CD14-positive monocyte (primary cell): ENCODE data around the gene CCNI2. TPM values are rescaled to one million over a fixed set of nuclear protein-coding genes. Genes with fewer than 3 reads are reported as not detected.

Experiments
- DNase-seq, 3 donors: peaks; one replicate each; pipeline ENCODE4 v3.0.0-alpha.2; 2011 to 2022
- H2AFZ ChIP-seq: 2 replicates; pipeline ENCODE4 v1.6.0; 2012; ENCODE audit warnings: mild to moderate bottlenecking, low read depth, low read length, inconsistent platforms; ENCODE audit not compliant: insufficient read depth, poor library complexity, severe bottlenecking
- H3K27ac ChIP-seq, 2 donors: 1 replicate in 1 of 2; 2 replicates in 1 of 2; pipeline ENCODE4 v1.5.1; 2012 to 2013; ENCODE audit warnings: low read length in 2 of 2, control low read depth in 1 of 2, inconsistent platforms in 1 of 2, low read depth in 1 of 2, mild to moderate bottlenecking in 1 of 2
- H3K27me3 ChIP-seq, 2 donors: one replicate each; pipeline versions ENCODE4 v1.6.0 to v1.6.1; 2011 to 2013; ENCODE audit warnings: low read length in 2 of 2; ENCODE audit not compliant: control insufficient read depth in 2 of 2, insufficient read depth in 2 of 2
- H3K36me3 ChIP-seq, 2 donors: replicated peaks in 1 of 2; 1 replicate in 1 of 2; 2 replicates in 1 of 2; pipeline versions ENCODE4 v1.5.1 to v1.6.1; 2012 to 2013; ENCODE audit warnings: low read length in 2 of 2, control low read depth in 1 of 2, inconsistent platforms in 1 of 2, mild to moderate bottlenecking in 1 of 2; ENCODE audit not compliant: insufficient read depth in 2 of 2, control insufficient read depth in 1 of 2
- H3K4me1 ChIP-seq, 2 donors: 1 replicate in 1 of 2; 2 replicates in 1 of 2; pipeline versions ENCODE4 v1.5.1 to v1.6.1; 2012 to 2013; ENCODE audit warnings: low read length in 2 of 2, control low read depth in 1 of 2, inconsistent platforms in 1 of 2, mild to moderate bottlenecking in 1 of 2, moderate library complexity in 1 of 2; ENCODE audit not compliant: insufficient read depth in 2 of 2, control insufficient read depth in 1 of 2
- H3K4me2 ChIP-seq: replicated peaks from 2 replicates; pipeline ENCODE3; 2012; ENCODE audit warnings: low read length, moderate library complexity, mild to moderate bottlenecking; ENCODE audit not compliant: poor library complexity, severe bottlenecking; ENCODE audit errors: extremely low read depth
- H3K4me3 ChIP-seq, 3 experiments: fragments of 200-600 bp in 1 of 3; sonication (generic) in 1 of 3; replicated peaks in 1 of 3; 1 replicate in 2 of 3; 2 replicates in 1 of 3; pipeline ENCODE4 v1.5.1; 2011 to 2013; ENCODE audit warnings: low read length in 3 of 3, mild to moderate bottlenecking in 3 of 3, control low read depth in 2 of 3, low read depth in 2 of 3, inconsistent platforms in 1 of 3, moderate library complexity in 1 of 3
- H3K79me2 ChIP-seq: 2 replicates; pipeline ENCODE4 v1.6.0; 2012; ENCODE audit warnings: mild to moderate bottlenecking, control low read depth, inconsistent platforms, low read length, moderate library complexity; ENCODE audit not compliant: insufficient read depth
- H3K9ac ChIP-seq: 2 replicates; pipeline ENCODE4 v1.6.0; 2017; ENCODE audit warnings: low read length, mild to moderate bottlenecking; ENCODE audit not compliant: insufficient read depth, poor library complexity, severe bottlenecking
- H3K9me3 ChIP-seq, 2 donors: replicated peaks in 1 of 2; 1 replicate in 1 of 2; 2 replicates in 1 of 2; pipeline versions ENCODE4 v1.5.1 to v1.6.1; 2012 to 2013; ENCODE audit warnings: low read length in 2 of 2, control low read depth in 1 of 2; ENCODE audit not compliant: control insufficient read depth in 1 of 2, insufficient read depth in 1 of 2
- H4K20me1 ChIP-seq: 2 replicates; pipeline ENCODE4 v1.6.0; 2012; ENCODE audit warnings: mild to moderate bottlenecking, low read length, control low read depth, moderate library complexity; ENCODE audit not compliant: insufficient read depth
- H3K27ac Mint-ChIP-seq, 7 donors: one replicate each; pipeline ENCODE4 v1.8.0; 2020; ENCODE audit warnings: mild to moderate bottlenecking in 7 of 7, mixed read lengths in 7 of 7, moderate library complexity in 6 of 7, inconsistent platforms in 2 of 7
- H3K27me3 Mint-ChIP-seq, 3 donors: one replicate each; pipeline ENCODE4 v1.8.0; 2021 to 2022; ENCODE audit warnings: low read depth in 3 of 3, mild to moderate bottlenecking in 3 of 3, mixed read lengths in 3 of 3, moderate library complexity in 3 of 3, inconsistent platforms in 1 of 3
- H3K36me3 Mint-ChIP-seq, 2 donors: one replicate each; pipeline ENCODE4 v1.8.0; 2020; ENCODE audit warnings: mixed read lengths in 2 of 2, inconsistent platforms in 1 of 2, mild to moderate bottlenecking in 1 of 2
- H3K4me1 Mint-ChIP-seq: one replicate; pipeline ENCODE4 v1.8.0; 2020; ENCODE audit warnings: mild to moderate bottlenecking, mixed read lengths
- H3K4me3 Mint-ChIP-seq, 2 donors: one replicate each; pipeline ENCODE4 v1.8.0; 2020; ENCODE audit warnings: mild to moderate bottlenecking in 2 of 2, mixed read lengths in 2 of 2, moderate library complexity in 1 of 2
- H3K9me3 Mint-ChIP-seq, 7 donors: one replicate each; pipeline ENCODE4 v1.8.0; 2020 to 2022; ENCODE audit warnings: mixed read lengths in 7 of 7, mild to moderate bottlenecking in 6 of 7, moderate library complexity in 6 of 7, inconsistent platforms in 2 of 7
- CTCF ChIP-seq: fragments of 200-600 bp; IDR thresholded peaks from one replicate; pipeline ENCODE4 v1.8.0; 2022; ENCODE audit warnings: antibody characterized with exemption, mild to moderate bottlenecking
- WGBS: methylation state at CpG from one replicate; pipeline ENCODE4 v1.1.5; 2013; ENCODE audit warnings: missing lambda C conversion rate; ENCODE audit not compliant: insufficient coverage; 5-methylcytosine and 5-hydroxymethylcytosine counted together
- intact Hi-C, 2 donors: fragments of 100-400 bp; cut with micrococcal nuclease; formaldehyde crosslinking; loops; one replicate each; pipeline versions ENCODE4 v1.15.0 to v1.15.1; 2023
- polyA plus RNA-seq, 3 donors: library from polyadenylated mRNA; depleted of rRNA in 1 of 3; unstranded in 2 of 3; stranded (reverse) in 1 of 3; fragments of 300-500 nt in 2 of 3; fragments of >200 nt in 1 of 3; fragmentation: Illumina TruSeq in 2 of 3; gene quantifications; 1 replicate in 2 of 3; 2 replicates in 1 of 3; pipeline ENCODE4 v1.2.3, GENCODE V29; 2012 to 2021

Gene CCNI2
- polyA plus RNA-seq, 3 donors, result 0.72 TPM; not detected in 2

GRCh38 chr5:132785864-132786263 is 38.6 kb downstream of the CCNI2 start:
- Mint-ChIP-seq H3K27ac (no peak overlapping the region), H3K4me3 (peak overlapping the region in 1 of 2 donors; percentile 31), H3K27me3 (peaks cover 16 to 37% (median 30%) of the 10 kb centered on the region in 3 donors), H3K36me3 (no peaks in the 10 kb centered on the region), H3K9me3 (peaks cover 0 to 2% (median 0%) of the 10 kb centered on the region in 7 donors), H3K4me1 (peaks cover 7% of the 10 kb centered on the region)
- Histone ChIP-seq H2AFZ (no peak overlapping the region), H3K9me3 (no peaks in the 10 kb centered on the region), H3K79me2 (no peaks in the 10 kb centered on the region), H3K36me3 (no peaks in the 10 kb centered on the region), H3K27ac (no peak overlapping the region), H3K4me3 (no peak overlapping the region), H3K4me2 (no peak overlapping the region), H4K20me1 (no peaks in the 10 kb centered on the region), H3K27me3 (peaks cover 4 to 11% of the 10 kb centered on the region in 2 donors), H3K4me1 (peaks cover 9 to 13% of the 10 kb centered on the region in 2 donors), H3K9ac (no peak overlapping the region)
- intact Hi-C loops, result no loop called here
- TF ChIP-seq CTCF, result no peak
- DNase-seq, result no peak
- WGBS, result 100% methylated on average over 2 of the region's 4 CpGs

- Mint-ChIP-seq H3K4me3 (no peak overlapping the region), H3K9me3 (no peaks in the 10 kb centered on the region), H3K4me1 (peaks cover 4% of the 10 kb centered on the region), H3K27ac (no peak overlapping the region), H3K36me3 (no peaks in the 10 kb centered on the region), H3K27me3 (peaks cover 11 to 26% (median 21%) of the 10 kb centered on the region in 3 donors)
- TF ChIP-seq CTCF, result no peak
- H2AFZ ChIP-seq, result no peak overlapping the region
- WGBS, result 100% methylated on average over 1 of the region's 1 CpG
- H3K27ac ChIP-seq, result no peak overlapping the region
- H3K4me1 ChIP-seq, result peaks cover 6 to 10% of the 10 kb centered on the region in 2 donors
- no peaks in the 10 kb centered on the region for H3K36me3 ChIP-seq
- H3K79me2 ChIP-seq, result no peaks in the 10 kb centered on the region
- H3K27me3 ChIP-seq, result peaks cover 0 to 5% of the 10 kb centered on the region in 2 donors
- intact Hi-C loops, result no loop called here
- H3K4me2 ChIP-seq, result no peak overlapping the region
- DNase-seq, result no peak
- no peak overlapping the region for H3K4me3 ChIP-seq
- H3K9ac ChIP-seq, result no peak overlapping the region
- no peaks in the 10 kb centered on the region for H3K9me3 ChIP-seq
- H4K20me1 ChIP-seq, result no peaks in the 10 kb centered on the region
Observed at GRCh38 chr5:132787076-132787475, 39.9 kb downstream of the CCNI2 start.
